ENCODE measurements around the gene SPN.
"Not testable (repeated sequence)": the region's sequence is repeated elsewhere in the genome, so short reads cannot be mapped to it uniquely, and the experiment has no call there.

DNA sequence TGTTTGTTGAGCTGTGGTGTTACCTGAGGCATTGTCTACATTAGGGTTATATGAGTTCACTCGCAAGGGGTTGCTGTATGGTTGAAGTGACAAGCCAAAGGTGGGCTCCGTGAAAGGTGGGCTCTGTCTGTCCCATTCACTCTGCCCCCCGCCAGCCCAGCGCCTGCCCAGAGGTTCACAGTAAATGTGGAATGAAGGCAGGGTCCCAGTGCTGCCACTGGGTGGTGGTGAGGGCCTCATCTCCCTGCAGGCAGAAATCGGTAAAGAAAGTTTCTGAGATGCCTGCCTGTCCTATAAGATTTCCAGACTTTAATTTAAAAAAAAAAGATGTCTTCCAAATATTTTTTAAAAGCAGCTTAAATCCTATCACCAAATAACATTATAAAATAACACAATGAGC, 26.7 kb upstream of the SPN start:
- TF ChIP-seq, protein P1, sequence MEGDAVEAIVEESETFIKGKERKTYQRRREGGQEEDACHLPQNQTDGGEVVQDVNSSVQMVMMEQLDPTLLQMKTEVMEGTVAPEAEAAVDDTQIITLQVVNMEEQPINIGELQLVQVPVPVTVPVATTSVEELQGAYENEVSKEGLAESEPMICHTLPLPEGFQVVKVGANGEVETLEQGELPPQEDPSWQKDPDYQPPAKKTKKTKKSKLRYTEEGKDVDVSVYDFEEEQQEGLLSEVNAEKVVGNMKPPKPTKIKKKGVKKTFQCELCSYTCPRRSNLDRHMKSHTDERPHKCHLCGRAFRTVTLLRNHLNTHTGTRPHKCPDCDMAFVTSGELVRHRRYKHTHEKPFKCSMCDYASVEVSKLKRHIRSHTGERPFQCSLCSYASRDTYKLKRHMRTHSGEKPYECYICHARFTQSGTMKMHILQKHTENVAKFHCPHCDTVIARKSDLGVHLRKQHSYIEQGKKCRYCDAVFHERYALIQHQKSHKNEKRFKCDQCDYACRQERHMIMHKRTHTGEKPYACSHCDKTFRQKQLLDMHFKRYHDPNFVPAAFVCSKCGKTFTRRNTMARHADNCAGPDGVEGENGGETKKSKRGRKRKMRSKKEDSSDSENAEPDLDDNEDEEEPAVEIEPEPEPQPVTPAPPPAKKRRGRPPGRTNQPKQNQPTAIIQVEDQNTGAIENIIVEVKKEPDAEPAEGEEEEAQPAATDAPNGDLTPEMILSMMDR (IDR thresholded peaks at IDR 0.05; ENCODE audit: low read length) = not testable (repeated sequence)
- not testable (repeated sequence) for TF ChIP-seq EZH2 (IDR thresholded peaks at IDR 0.05; ENCODE audit: borderline replicate concordance, low read length)

All from OCI-LY1 (cell line).